HL-60 (cell line): ENCODE results near the gene EEF2KMT.

ENCODE experiments used
- DNase-seq, 2 experiments: peaks; one replicate each; pipeline ENCODE4 v3.0.0-alpha.2; 2010 to 2020; ENCODE audit warnings: low read depth in 1 of 2, low spot score in 1 of 2
- H3K27ac ChIP-seq: fragments of 250-450 bp; sonication (Bioruptor Pico); replicated peaks from 2 replicates; pipeline ENCODE4 v1.5.1; 2020; ENCODE audit warnings: mild to moderate bottlenecking, moderate library complexity
- H3K27me3 ChIP-seq: fragments of 250-450 bp; sonication (Bioruptor Pico); 2 replicates; pipeline ENCODE4 v1.5.1; 2021; ENCODE audit warnings: mild to moderate bottlenecking, moderate library complexity; ENCODE audit not compliant: insufficient read depth, poor library complexity, severe bottlenecking
- H3K4me3 ChIP-seq: replicated peaks from 2 replicates; pipeline ENCODE4 v1.5.1; 2011; ENCODE audit warnings: mild to moderate bottlenecking, control low read depth, low read length; ENCODE audit not compliant: insufficient read depth
- GABPA ChIP-seq: IDR thresholded peaks from 2 replicates; pipeline ENCODE4 v1.6.1; 2012; ENCODE audit warnings: low read depth
- POLR2AphosphoS5 ChIP-seq: IDR thresholded peaks from 2 replicates; pipeline ENCODE4 v1.6.1; 2012; ENCODE audit warnings: low read depth
- REST ChIP-seq: IDR thresholded peaks from 2 replicates; pipeline ENCODE4 v1.6.1; 2012; ENCODE audit warnings: low read depth; ENCODE audit not compliant: insufficient replicate concordance
- SPI1 ChIP-seq: IDR thresholded peaks from 2 replicates; pipeline ENCODE4 v1.6.1; 2012; ENCODE audit warnings: low read depth, mild to moderate bottlenecking, borderline replicate concordance
- TF ChIP-seq, protein P1 (sequence below): IDR thresholded peaks from one replicate; pipeline ENCODE4 v1.5.1; 2011; ENCODE audit warnings: low read length, control low read depth, inconsistent platforms; ENCODE audit not compliant: insufficient read depth

Gene EEF2KMT

DNA sequence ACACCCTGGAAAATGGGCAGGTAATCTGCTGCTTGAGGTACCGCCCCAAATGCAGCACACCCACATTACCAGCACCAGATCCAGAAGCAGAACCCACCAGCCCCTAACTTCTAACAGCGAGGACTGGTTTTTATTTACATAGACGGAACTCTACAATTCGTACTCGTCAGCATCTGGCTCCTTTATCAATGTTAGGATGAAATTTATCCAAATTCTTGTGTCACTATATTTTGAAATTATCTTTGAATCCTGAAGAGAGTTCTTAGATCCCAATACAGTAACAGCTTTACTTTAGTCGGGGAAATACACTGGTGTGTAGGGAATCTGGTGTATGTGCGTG lies 26.3 kb downstream of the EEF2KMT start:
- Histone ChIP-seq H3K4me3 (peak overlapping the region; percentile 78), H3K27ac (peak overlapping the region; percentile 81), H3K27me3 (no peaks in the 10 kb centered on the region)
- no peak for DNase-seq
- TF ChIP-seq GABPA (no peak), REST (no peak), SPI1 (no peak), POLR2AphosphoS5 (no peak)
- TF ChIP-seq, protein P1, sequence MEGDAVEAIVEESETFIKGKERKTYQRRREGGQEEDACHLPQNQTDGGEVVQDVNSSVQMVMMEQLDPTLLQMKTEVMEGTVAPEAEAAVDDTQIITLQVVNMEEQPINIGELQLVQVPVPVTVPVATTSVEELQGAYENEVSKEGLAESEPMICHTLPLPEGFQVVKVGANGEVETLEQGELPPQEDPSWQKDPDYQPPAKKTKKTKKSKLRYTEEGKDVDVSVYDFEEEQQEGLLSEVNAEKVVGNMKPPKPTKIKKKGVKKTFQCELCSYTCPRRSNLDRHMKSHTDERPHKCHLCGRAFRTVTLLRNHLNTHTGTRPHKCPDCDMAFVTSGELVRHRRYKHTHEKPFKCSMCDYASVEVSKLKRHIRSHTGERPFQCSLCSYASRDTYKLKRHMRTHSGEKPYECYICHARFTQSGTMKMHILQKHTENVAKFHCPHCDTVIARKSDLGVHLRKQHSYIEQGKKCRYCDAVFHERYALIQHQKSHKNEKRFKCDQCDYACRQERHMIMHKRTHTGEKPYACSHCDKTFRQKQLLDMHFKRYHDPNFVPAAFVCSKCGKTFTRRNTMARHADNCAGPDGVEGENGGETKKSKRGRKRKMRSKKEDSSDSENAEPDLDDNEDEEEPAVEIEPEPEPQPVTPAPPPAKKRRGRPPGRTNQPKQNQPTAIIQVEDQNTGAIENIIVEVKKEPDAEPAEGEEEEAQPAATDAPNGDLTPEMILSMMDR: no peak

DNA sequence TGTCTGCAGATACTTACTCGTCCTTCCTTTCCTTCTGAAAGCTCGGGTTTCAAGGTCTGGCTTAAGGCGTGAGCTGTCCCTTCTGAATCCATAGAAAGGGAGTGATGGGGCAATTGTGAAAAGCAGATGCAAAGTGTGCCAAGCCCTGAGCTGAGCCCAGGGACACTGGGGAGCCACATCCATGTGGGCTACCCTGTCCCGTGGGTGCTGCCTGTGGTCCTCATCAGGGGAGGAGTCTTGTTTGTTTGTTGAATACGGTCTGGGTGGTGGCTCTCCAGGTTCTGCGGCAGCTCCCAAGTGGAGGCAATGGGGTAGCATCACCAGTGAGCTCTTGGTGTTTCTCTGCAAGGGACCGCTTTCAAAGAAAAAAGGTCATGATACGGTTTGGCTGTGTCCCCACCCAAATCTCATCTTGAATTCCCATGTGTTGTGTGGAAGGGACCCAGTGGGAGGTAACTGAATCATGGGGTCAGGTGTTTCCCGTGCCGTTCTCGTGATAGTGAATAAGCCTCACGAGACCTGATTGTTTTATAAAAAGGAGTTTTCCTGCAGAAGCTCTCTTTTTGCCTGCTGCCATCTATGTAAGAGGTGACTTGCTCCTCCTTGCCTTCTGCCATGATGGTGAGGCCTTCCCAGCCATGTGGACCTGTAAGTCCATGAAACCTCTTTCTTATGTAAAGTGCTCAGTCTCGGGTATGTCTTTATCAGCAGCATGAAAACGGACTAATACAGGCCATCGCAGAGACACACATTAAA lies 27.0 kb downstream of the EEF2KMT start:
- H3K27me3 ChIP-seq: no peaks in the 10 kb centered on the region
- H3K4me3 ChIP-seq: no peak overlapping the region
- no peak for DNase-seq
- no peak overlapping the region for H3K27ac ChIP-seq
- TF ChIP-seq REST: no peak
- no peak for TF ChIP-seq GABPA
- no peak for TF ChIP-seq POLR2AphosphoS5
- no peak for TF ChIP-seq SPI1
- TF ChIP-seq, protein P1: no peak

DNA sequence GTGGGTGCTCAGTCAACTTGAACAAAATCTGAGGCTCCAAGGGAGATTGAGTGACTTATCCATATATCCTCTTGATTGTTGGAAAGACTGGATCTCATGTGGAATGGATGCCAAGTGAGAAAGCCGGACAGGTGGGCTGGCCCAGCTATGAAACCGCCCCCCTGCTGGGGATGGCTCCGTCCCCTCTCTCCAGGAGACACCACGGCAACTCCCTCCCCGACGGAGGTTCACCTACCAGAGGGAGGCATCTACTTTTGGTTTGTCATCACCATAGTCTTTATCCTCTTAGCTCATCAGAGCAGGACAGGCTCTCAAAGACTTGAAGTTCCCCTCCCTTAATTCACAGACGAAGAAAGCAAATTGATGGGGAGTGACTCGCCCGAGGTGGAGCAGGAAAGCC lies 27.7 kb downstream of the EEF2KMT start:
- no peak overlapping the region for H3K27ac ChIP-seq
- no peaks in the 10 kb centered on the region for H3K27me3 ChIP-seq
- TF ChIP-seq POLR2AphosphoS5 (no peak), GABPA (no peak), SPI1 (no peak), REST (no peak)
- TF ChIP-seq, protein P1: no peak
- no peak overlapping the region for H3K4me3 ChIP-seq
- no peak for DNase-seq
